Right cardiac atrium (tissue), 5 donors: Measurements from ENCODE around the gene NHSL1. TPM values are rescaled to one million over a fixed set of nuclear protein-coding genes. Genes with fewer than 3 reads are reported as not detected.
A peak's percentile ranks its signal among the peaks of the same experiment; 100 is the strongest.

ENCODE experiments used
- ATAC-seq, 2 donors: fragments of 200-7000 bp; cut with Tn5 transposase; one replicate each; pipeline versions ENCODE4 v1.8.0 to v1.9.1; 2020; ENCODE audit warnings: moderate library complexity in 2 of 2, mild to moderate bottlenecking in 1 of 2
- DNase-seq, 3 donors: peaks; one replicate each; pipeline ENCODE4 v3.0.0-alpha.2; 2020
- H3K27ac ChIP-seq: one replicate; pipeline ENCODE4 v1.5.1; 2013; ENCODE audit warnings: mild to moderate bottlenecking, low read length, control low read depth, moderate library complexity
- H3K27me3 ChIP-seq: one replicate; pipeline ENCODE4 v1.6.1; 2013; ENCODE audit not compliant: control insufficient read depth, insufficient read depth
- H3K4me1 ChIP-seq: one replicate; pipeline ENCODE4 v1.6.1; 2013; ENCODE audit warnings: low read length; ENCODE audit not compliant: control insufficient read depth, insufficient read depth
- H3K4me3 ChIP-seq: one replicate; pipeline ENCODE4 v1.5.1; 2013; ENCODE audit warnings: low read length, control low read depth
- H3K9me3 ChIP-seq: one replicate; pipeline ENCODE4 v1.6.1; 2013; ENCODE audit warnings: low read length; ENCODE audit not compliant: control insufficient read depth
- WGBS: extraction: QIAGEN DNeasy Blood & Tissue Kit; methylation state at CpG from one replicate; pipeline ENCODE4 v1.1.7; 2013; 5-methylcytosine and 5-hydroxymethylcytosine counted together
- intact Hi-C, 4 donors: fragments of 100-400 bp; cut with DNase I; formaldehyde crosslinking; loops; one replicate each; pipeline versions ENCODE4 v1.11.0 to v1.14.0; 2022 to 2023
- polyA plus RNA-seq: library from polyadenylated mRNA; stranded (reverse); fragments of 200-250 nt; gene quantifications from one replicate; pipeline ENCODE4 v1.2.3, GENCODE V29; 2013
- total RNA-seq, 4 donors: library from RNA; stranded (reverse); fragmentation: NEBNext Ultra II Directional; extraction: Animal tissue kit (Norgen Biotek cat#: 25700); gene quantifications; one replicate each; pipeline ENCODE4 v1.2.1, GENCODE V29; 2021
- donor health status: healthy with polysubstance abuse.
- donor health status: DM: no; HTN: yes; CAD: no.
- donor health status: DM: no; HTN: no; CAD: no.
- donor health status: DM: no; HTN: yes; CAD: no; lungs with severe emphysema.
- donor health status: DM: yes; HTN: yes; CAD: no.

Gene NHSL1
- total and polyA plus RNA-seq, 5 donors = 10.5 to 46.5 (median 35.9) TPM

- DNase-seq (no peak), ATAC-seq (no peak)
- no peaks in the 10 kb centered on the region for H3K27me3 ChIP-seq
- H3K9me3 ChIP-seq = no peaks in the 10 kb centered on the region
- no peak overlapping the region for H3K4me3 ChIP-seq
- no peak overlapping the region for H3K27ac ChIP-seq
- H3K4me1 ChIP-seq = peaks cover 2% of the 10 kb centered on the region
- intact Hi-C loops = no loop called here
Observed at GRCh38 chr6:138494312-138494711, 5.0 kb downstream of the NHSL1 start.

GRCh38 chr6:138493413-138493812 is 5.9 kb downstream of the NHSL1 start:
- H3K27me3 ChIP-seq = no peaks in the 10 kb centered on the region
- no peak overlapping the region for H3K27ac ChIP-seq
- ATAC-seq (peak; percentile 65 to 67), DNase-seq (no peak)
- intact Hi-C loops = no loop called here
- no peaks in the 10 kb centered on the region for H3K9me3 ChIP-seq
- H3K4me1 ChIP-seq = peaks cover 2% of the 10 kb centered on the region
- no peak overlapping the region for H3K4me3 ChIP-seq
- WGBS = 17% methylated on average over 5 of the region's 5 CpGs

GRCh38 chr6:138492871-138493270 is 6.4 kb downstream of the NHSL1 start:
- ATAC-seq = no peak
- 77% methylated on average over 2 of the region's 2 CpGs for WGBS
- no peaks in the 10 kb centered on the region for H3K27me3 ChIP-seq
- no peak for DNase-seq
- intact Hi-C loops = no loop called here
- no peak overlapping the region for H3K4me3 ChIP-seq
- no peaks in the 10 kb centered on the region for H3K4me1 ChIP-seq
- no peak overlapping the region for H3K27ac ChIP-seq
- H3K9me3 ChIP-seq = no peaks in the 10 kb centered on the region

- peak in 1 of 2 donors; percentile 17 for ATAC-seq
- intact Hi-C loops = no loop called here
- WGBS = 49% methylated on average over 4 of the region's 4 CpGs
- no peaks in the 10 kb centered on the region for H3K9me3 ChIP-seq
- H3K4me1 ChIP-seq = no peaks in the 10 kb centered on the region
- DNase-seq = no peak
- no peaks in the 10 kb centered on the region for H3K27me3 ChIP-seq
- no peak overlapping the region for H3K27ac ChIP-seq
- H3K4me3 ChIP-seq = no peak overlapping the region
Observed at GRCh38 chr6:138492113-138492512, 7.2 kb downstream of the NHSL1 start.

- no peak overlapping the region for H3K4me3 ChIP-seq
- H3K9me3 ChIP-seq = no peaks in the 10 kb centered on the region
- ATAC-seq (no peak), DNase-seq (no peak)
- no peaks in the 10 kb centered on the region for H3K27me3 ChIP-seq
- no peak overlapping the region for H3K27ac ChIP-seq
- 94% methylated on average over 1 of the region's 1 CpG for WGBS
- intact Hi-C loops = no loop called here
- peaks cover 2% of the 10 kb centered on the region for H3K4me1 ChIP-seq
Observed at GRCh38 chr6:138491017-138491416, 8.3 kb downstream of the NHSL1 start.

- intact Hi-C loops = no loop called here
- Histone ChIP-seq H3K4me3 (no peak overlapping the region), H3K27ac (no peak overlapping the region), H3K4me1 (peaks cover 4% of the 10 kb centered on the region), H3K9me3 (no peaks in the 10 kb centered on the region), H3K27me3 (no peaks in the 10 kb centered on the region)
- DNase-seq = no peak
- ATAC-seq = no peak
- WGBS = 80% methylated on average over 1 of the region's 2 CpGs
Observed at GRCh38 chr6:138489846-138490245, 9.4 kb downstream of the NHSL1 start.

GRCh38 chr6:138487102-138487604 is 12.1 kb downstream of the NHSL1 start:
- Histone ChIP-seq H3K9me3 (no peaks in the 10 kb centered on the region), H3K4me1 (peaks cover 4% of the 10 kb centered on the region), H3K27me3 (no peaks in the 10 kb centered on the region), H3K27ac (no peak overlapping the region), H3K4me3 (no peak overlapping the region)
- intact Hi-C loops = no loop called here
- DNase-seq = no peak
- no peak for ATAC-seq
- 58% methylated on average over 6 of the region's 6 CpGs for WGBS

GRCh38 chr6:138486249-138487101 is 12.8 kb downstream of the NHSL1 start:
- Histone ChIP-seq H3K9me3 (no peaks in the 10 kb centered on the region), H3K27ac (no peak overlapping the region), H3K27me3 (no peaks in the 10 kb centered on the region), H3K4me1 (peaks cover 4% of the 10 kb centered on the region), H3K4me3 (no peak overlapping the region)
- peak; percentile 16 to 18 for ATAC-seq
- no peak for DNase-seq
- intact Hi-C loops = no loop called here
- WGBS = 83% methylated on average over 4 of the region's 4 CpGs

GRCh38 chr6:138485586-138486248 is 13.6 kb downstream of the NHSL1 start:
- WGBS = 70% methylated on average over 13 of the region's 13 CpGs
- intact Hi-C loops = no loop called here
- peaks cover 4% of the 10 kb centered on the region for H3K4me1 ChIP-seq
- ATAC-seq (peak; percentile 38 to 67), DNase-seq (peak in 2 of 3 donors; percentile 47 to 52)
- no peaks in the 10 kb centered on the region for H3K9me3 ChIP-seq
- no peaks in the 10 kb centered on the region for H3K27me3 ChIP-seq
- no peak overlapping the region for H3K4me3 ChIP-seq
- H3K27ac ChIP-seq = no peak overlapping the region

- ATAC-seq (peak; percentile 55 to 67), DNase-seq (no peak)
- peak overlapping the region; percentile 47 for H3K4me3 ChIP-seq
- no peaks in the 10 kb centered on the region for H3K27me3 ChIP-seq
- intact Hi-C loops = no loop called here
- H3K9me3 ChIP-seq = no peaks in the 10 kb centered on the region
- H3K27ac ChIP-seq = peak overlapping the region; percentile 44
- H3K4me1 ChIP-seq = peaks cover 4% of the 10 kb centered on the region
- 27% methylated on average over 11 of the region's 11 CpGs for WGBS
Observed at GRCh38 chr6:138485005-138485545, 14.2 kb downstream of the NHSL1 start.
